K562 (cell line): Measurements from ENCODE around the gene GAB1. TPM values are rescaled to one million over a fixed set of nuclear protein-coding genes. Genes with fewer than 3 reads are reported as not detected.

ENCODE experiments used
- ATAC-seq: fragments of 200-7000 bp; cut with Tn5 transposase; 3 replicates; pipeline ENCODE4 v1.9.1; 2020; ENCODE audit warnings: moderate library complexity
- BruUV-seq: library from RNA; stranded (reverse); fragments of 400-500 nt; replicated peaks from 2 replicates; lab custom pipeline; 2021; lab: Mats Ljungman, UMichigan
- CTCF ChIA-PET: fragments of 300-600 bp; formaldehyde crosslinking; extraction: SDS; loops from one replicate; lab custom pipeline; 2021; ENCODE audit warnings: low intra/inter-chr PET ratio; lab: Yijun Ruan, JAX
- POLR2A ChIA-PET: fragments of 300-600, 350-650 bp; sonication (Branson Sonifier 250); formaldehyde crosslinking; extraction: SDS; loops from one replicate; lab custom pipeline; 2021; ENCODE audit warnings: antibody characterized with exemption, inconsistent platforms; lab: Yijun Ruan, JAX
- DNase-seq, 4 experiments: peaks; one replicate each; pipeline versions ENCODE4 v3.0.0 to v3.0.0-alpha.2; 2011 to 2018; ENCODE audit warnings: low spot score in 3 of 4, mixed read lengths in 3 of 4; ENCODE audit errors: extremely low read depth in 1 of 4
- FAIRE-seq: peaks from 2 replicates; lab custom pipeline; 2011; peaks lifted over from hg19 to GRCh38; lab: Jason Lieb, UNC
- H2AFZ ChIP-seq: 2 replicates; pipeline ENCODE4 v1.6.0; 2011; ENCODE audit warnings: low read depth, low read length, control low read depth, inconsistent platforms
- H3K27ac ChIP-seq: fragments of 200-600 bp; 3 replicates; pipeline ENCODE4 v1.8.0; 2011; ENCODE audit warnings: low read depth, mild to moderate bottlenecking, control low read depth, inconsistent platforms, low read length, moderate library complexity, mixed read lengths; ENCODE audit errors: extremely low read depth
- H3K27me3 ChIP-seq, 2 experiments: fragments of 300-600 bp in 1 of 2; 2 replicates in 1 of 2; 3 replicates in 1 of 2; pipeline versions ENCODE4 v1.6.0 to v1.8.0; 2011; ENCODE audit warnings: inconsistent platforms in 2 of 2, low read length in 2 of 2, mild to moderate bottlenecking in 1 of 2, mixed read lengths in 1 of 2, moderate library complexity in 1 of 2; ENCODE audit not compliant: control insufficient read depth in 2 of 2, insufficient read depth in 2 of 2
- H3K36me3 ChIP-seq: fragments of 300-600 bp; 3 replicates; pipeline ENCODE4 v1.8.0; 2011; ENCODE audit warnings: mild to moderate bottlenecking, low read length, inconsistent platforms; ENCODE audit not compliant: control insufficient read depth, insufficient read depth
- H3K4me1 ChIP-seq, 2 experiments: fragments of 200-600 bp in 1 of 2; replicated peaks in 1 of 2; 2 replicates in 1 of 2; 3 replicates in 1 of 2; pipeline versions ENCODE4 v1.5.1 to v1.8.0; 2011; ENCODE audit warnings: inconsistent platforms in 2 of 2, low read length in 2 of 2, mild to moderate bottlenecking in 1 of 2, mixed read lengths in 1 of 2, moderate library complexity in 1 of 2; ENCODE audit not compliant: control insufficient read depth in 2 of 2, insufficient read depth in 2 of 2
- H3K4me2 ChIP-seq: 2 replicates; pipeline ENCODE4 v1.6.1; 2011; ENCODE audit warnings: low read length, control low read depth, inconsistent platforms, mixed read lengths; ENCODE audit not compliant: insufficient read depth
- H3K4me3 ChIP-seq: fragments of 200-600 bp; sonication (generic), shearing (Covaris generic); 2 replicates; pipeline ENCODE4 v1.5.1; 2016; ENCODE audit warnings: control low read depth, inconsistent platforms
- H3K79me2 ChIP-seq: fragments of 200-600 bp; 3 replicates; pipeline ENCODE4 v1.8.0; 2011; ENCODE audit warnings: low read length, inconsistent platforms; ENCODE audit not compliant: control insufficient read depth, insufficient read depth
- H3K9ac ChIP-seq, 2 experiments: 2 replicates each; pipeline versions ENCODE4 v1.6.0 to v1.6.1; 2011; ENCODE audit warnings: low read depth in 2 of 2, low read length in 2 of 2, control low read depth in 1 of 2, inconsistent platforms in 1 of 2, mild to moderate bottlenecking in 1 of 2, mixed read lengths in 1 of 2; ENCODE audit not compliant: insufficient read depth in 1 of 2
- H3K9me1 ChIP-seq: one replicate; pipeline ENCODE4 v1.6.0; 2011; ENCODE audit warnings: inconsistent platforms, mild to moderate bottlenecking, low read length, moderate library complexity; ENCODE audit not compliant: control insufficient read depth, insufficient read depth
- H3K9me3 ChIP-seq: replicated peaks from 2 replicates; pipeline ENCODE4 v1.5.1; 2011; ENCODE audit warnings: low read depth, low read length, inconsistent platforms; ENCODE audit not compliant: control insufficient read depth, insufficient read depth
- H4K20me1 ChIP-seq: replicated peaks from 2 replicates; pipeline ENCODE4 v1.6.1; 2011; ENCODE audit warnings: low read length, inconsistent platforms, mixed read lengths; ENCODE audit not compliant: control insufficient read depth, insufficient read depth
- HNRNPUL1 ChIP-seq: fragments of 200-400 bp; formaldehyde crosslinking; IDR thresholded peaks from 2 replicates; pipeline ENCODE4 v1.6.1; 2017; ENCODE audit warnings: low read length
- IRF2 ChIP-seq: sonication (generic); formaldehyde crosslinking; IDR thresholded peaks from 2 replicates; pipeline ENCODE4 v1.8.1; 2022; ENCODE audit warnings: mild to moderate bottlenecking, missing genetic modification reagents
- MLX ChIP-seq, 2 experiments: fragments of 450-650 bp in 1 of 2; sonication (generic) in 1 of 2; formaldehyde crosslinking; conservative IDR thresholded peaks; 2 replicates each; pipeline versions ENCODE4 v1.4.0 to v1.8.1; 2020 to 2022; ENCODE audit warnings: mild to moderate bottlenecking in 1 of 2, missing genetic modification reagents in 1 of 2
- NFXL1 ChIP-seq: fragments of 450-650 bp; formaldehyde crosslinking; IDR thresholded peaks from 2 replicates; pipeline ENCODE4 v1.4.0; 2021; ENCODE audit warnings: mild to moderate bottlenecking
- RBM14 ChIP-seq: fragments of 200-400 bp; formaldehyde crosslinking; IDR thresholded peaks from 2 replicates; pipeline ENCODE4 v1.6.1; 2018; ENCODE audit warnings: low read depth, mild to moderate bottlenecking, low read length, moderate library complexity, borderline replicate concordance; ENCODE audit not compliant: insufficient read depth
- SMARCB1 ChIP-seq: IDR thresholded peaks from 2 replicates; pipeline ENCODE4 v1.6.1; 2011; ENCODE audit warnings: improper control_type of control experiment, low read depth; ENCODE audit not compliant: insufficient read length
- TBP ChIP-seq: optimal IDR thresholded peaks from 2 replicates; pipeline ENCODE3; 2011; ENCODE audit warnings: low read depth, low read length, improper control_type of control experiment
- WGBS: fragments of 100-300 bp; shearing (Covaris generic); methylation state at CpG from one replicate; pipeline ENCODE4 v1.1.6; 2016; ENCODE audit warnings: low coverage, mixed read lengths; ENCODE audit not compliant: insufficient coverage; ENCODE audit errors: missing lambda C conversion rate; 5-methylcytosine and 5-hydroxymethylcytosine counted together
- in situ Hi-C: fragments of 300-500 bp; cut with MboI; formaldehyde crosslinking; loops from 4 replicates; pipeline ENCODE4 v1.15.0; 2018; ENCODE audit warnings: inconsistent platforms, mixed read lengths
- intact Hi-C: fragments of 100-400 bp; cut with micrococcal nuclease; formaldehyde crosslinking; loops from 2 replicates; pipeline ENCODE4 v1.14.2; 2022
- polyA plus RNA-seq, 8 experiments: library from polyadenylated mRNA; depleted of rRNA in 4 of 8; stranded (reverse) in 5 of 8; unstranded in 3 of 8; fragments of >200 nt; fragmentation: Nextera tagmentation in 2 of 8; fragmentation: Illumina TruSeq in 1 of 8; extraction: Ambion mirVana in 2 of 8; extraction: Trizol in 1 of 8; gene quantifications; 2 replicates each; pipeline versions ENCODE4 v1.2.1 to v1.2.3, GENCODE V29; 2011 to 2014; ENCODE audit warnings: inconsistent platforms in 1 of 8, missing spikeins in 1 of 8
- total RNA-seq, 7 experiments: library from RNA; depleted of rRNA in 6 of 7; stranded (reverse); fragments of >200 nt in 6 of 7; fragmentation: Illumina TruSeq in 2 of 7; extraction: Trizol in 2 of 7; gene quantifications; 2 replicates each; pipeline versions ENCODE4 v1.2.1 to v1.2.3, GENCODE V29; 2011 to 2021; ENCODE audit warnings: low replicate concordance in 1 of 7
- TF ChIP-seq, protein P1 (sequence below): IDR thresholded peaks from 2 replicates; pipeline ENCODE4 v1.6.1; 2014; ENCODE audit warnings: antibody characterized with exemption

The GAB1 gene
- total and polyA plus RNA-seq, 9 of the 15 experiments (the other 6 are each of a cell fraction or from before 2014, with no cell fraction given): 1.3 to 14.6 (median 7.5) TPM

- Histone ChIP-seq H4K20me1 (no peaks in the 10 kb centered on the region), H3K27me3 (no peaks in the 10 kb centered on the region), H3K4me3 (no peak overlapping the region), H3K9me1 (no peaks in the 10 kb centered on the region), H3K9ac (no peak overlapping the region), H3K4me2 (no peak overlapping the region)
- 93% methylated on average over 1 of the region's 1 CpG for WGBS
- ATAC-seq: no peak
- POLR2A ChIA-PET: interaction anchor here (0.6 kb wide), 1 partner anchor 13 kb away, joined by 3 read pairs; no protein-coding TSS in a partner anchor
- DNase-seq: no peak
- TF ChIP-seq RBM14 (no peak), TBP (no peak), MLX (CRISPR knock-in tag; conservative IDR thresholded peaks at IDR 0.05) (no peak), SMARCB1 (no peak), IRF2 (CRISPR knock-in tag) (no peak), HNRNPUL1 (no peak), NFXL1 (CRISPR knock-in tag) (no peak)
- TF ChIP-seq, protein P1, sequence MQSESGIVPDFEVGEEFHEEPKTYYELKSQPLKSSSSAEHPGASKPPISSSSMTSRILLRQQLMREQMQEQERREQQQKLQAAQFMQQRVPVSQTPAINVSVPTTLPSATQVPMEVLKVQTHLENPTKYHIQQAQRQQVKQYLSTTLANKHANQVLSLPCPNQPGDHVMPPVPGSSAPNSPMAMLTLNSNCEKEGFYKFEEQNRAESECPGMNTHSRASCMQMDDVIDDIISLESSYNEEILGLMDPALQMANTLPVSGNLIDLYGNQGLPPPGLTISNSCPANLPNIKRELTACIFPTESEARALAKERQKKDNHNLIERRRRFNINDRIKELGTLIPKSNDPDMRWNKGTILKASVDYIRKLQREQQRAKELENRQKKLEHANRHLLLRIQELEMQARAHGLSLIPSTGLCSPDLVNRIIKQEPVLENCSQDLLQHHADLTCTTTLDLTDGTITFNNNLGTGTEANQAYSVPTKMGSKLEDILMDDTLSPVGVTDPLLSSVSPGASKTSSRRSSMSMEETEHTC: no peak
- TF ChIP-seq, all 486 proteins: peak for 0
- Histone ChIP-seq H3K4me1 (peaks cover 0 to 3% of the 10 kb centered on the region in 2 experiments; a peak in 2 of 5 replicates), H3K9me3 (no peaks in the 10 kb centered on the region), H3K36me3 (no peaks in the 10 kb centered on the region), H3K79me2 (no peaks in the 10 kb centered on the region; the same call in 2 of the 3 replicates), H3K27ac (no peak overlapping the region), H2AFZ (no peak overlapping the region)
- CTCF ChIA-PET: interaction anchor here (0.5 kb wide), 1 partner anchor 117 kb away, joined by 3 read pairs; no protein-coding TSS in a partner anchor
- intact Hi-C loops (loop anchor here (5.0 kb wide), 1 partner anchor 84 kb away; no protein-coding TSS in a partner anchor), in situ Hi-C loops (no loop called here)
- BruUV-seq: no TSS peak
- FAIRE-seq: no peak
These were observed 61.2 kb downstream of the GAB1 start for GRCh38 chr4:143397887-143398286.
